OCI-LY3 (cell line): ENCODE data around the gene THAP3.

Source experiments
- H2AFZ ChIP-seq: fragments of 200-600, 300-600 bp; shearing (Covaris generic); 2 replicates; pipeline ENCODE4 v1.6.0; 2014; ENCODE audit warnings: antibody characterized with exemption, low read depth, low read length
- H3K27ac ChIP-seq: fragments of 200-600, 300-600 bp; sonication (generic); 2 replicates; pipeline ENCODE4 v1.5.1; 2014; ENCODE audit warnings: mild to moderate bottlenecking, low read length, moderate library complexity, mixed read lengths
- H3K27me3 ChIP-seq: fragments of 200-600, 300-600 bp; sonication (generic); 2 replicates; pipeline ENCODE4 v1.6.1; 2014; ENCODE audit warnings: low read depth, low read length, mixed read lengths
- H3K36me3 ChIP-seq: fragments of 200-600, 300-600 bp; sonication (generic); replicated peaks from 2 replicates; pipeline ENCODE3; 2014; ENCODE audit warnings: low read depth, low read length, mixed read lengths
- H3K4me1 ChIP-seq: fragments of 300-600, 200-600 bp; sonication (generic); 2 replicates; pipeline ENCODE4 v1.6.1; 2014; ENCODE audit warnings: low read length, mixed read lengths
- H3K4me2 ChIP-seq: fragments of 200-600, 300-600 bp; sonication (generic); 2 replicates; pipeline ENCODE4 v1.6.1; 2014; ENCODE audit warnings: low read length, mixed read lengths
- H3K4me3 ChIP-seq: fragments of 300-600, 200-600 bp; sonication (generic); 2 replicates; pipeline ENCODE4 v1.5.1; 2014; ENCODE audit warnings: antibody characterized with exemption, mild to moderate bottlenecking, low read length, moderate library complexity
- H3K79me2 ChIP-seq: fragments of 300-600, 200-600 bp; shearing (Covaris generic); 2 replicates; pipeline ENCODE4 v1.6.1; 2014; ENCODE audit warnings: mild to moderate bottlenecking, low read length, mixed read lengths
- H3K9ac ChIP-seq: fragments of 300-600, 200-600 bp; shearing (Covaris generic); 2 replicates; pipeline ENCODE4 v1.6.0; 2014; ENCODE audit warnings: mild to moderate bottlenecking, low read length, moderate library complexity
- H3K9me3 ChIP-seq: fragments of 200-600, 300-600 bp; shearing (Covaris generic); 2 replicates; pipeline ENCODE4 v1.6.1; 2014; ENCODE audit warnings: low read length, mixed read lengths; ENCODE audit not compliant: insufficient read depth
- H4K20me1 ChIP-seq: fragments of 200-600, 300-600 bp; sonication (generic); 2 replicates; pipeline ENCODE4 v1.6.1; 2016; ENCODE audit warnings: low read length, mixed read lengths; ENCODE audit not compliant: insufficient read depth
- EZH2phosphoT487 ChIP-seq: fragments of 200-600 bp; shearing (Covaris generic); IDR thresholded peaks from 2 replicates; pipeline ENCODE4 v1.6.1; 2018; ENCODE audit warnings: antibody characterized with exemption, mixed run types, low read depth
- TF ChIP-seq, protein P1 (sequence below): fragments of 200-600, 300-600 bp; sonication (generic); IDR thresholded peaks from 2 replicates; pipeline ENCODE4 v1.5.1; 2014; ENCODE audit warnings: antibody characterized with exemption, low read length, low read depth

The THAP3 gene

DNA sequence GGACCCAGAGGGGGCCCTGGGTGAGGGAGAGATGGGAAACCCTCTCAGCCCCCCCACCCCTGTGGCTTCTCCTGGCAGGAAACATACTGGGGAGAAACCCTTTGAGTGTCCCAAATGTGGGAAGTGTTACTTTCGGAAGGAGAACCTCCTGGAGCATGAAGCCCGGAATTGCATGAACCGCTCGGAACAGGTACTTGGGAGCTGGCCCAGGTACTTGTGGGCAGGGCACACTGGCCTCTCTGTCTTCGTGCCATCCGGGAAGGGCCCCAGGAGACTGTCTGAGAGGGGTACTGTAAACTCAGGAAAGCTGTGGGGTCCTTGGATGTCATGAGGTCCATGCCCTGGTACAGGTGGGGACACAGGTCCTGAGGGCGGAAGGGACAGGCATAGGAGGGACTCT, 38.8 kb upstream of the THAP3 start:
- TF ChIP-seq, protein P1, sequence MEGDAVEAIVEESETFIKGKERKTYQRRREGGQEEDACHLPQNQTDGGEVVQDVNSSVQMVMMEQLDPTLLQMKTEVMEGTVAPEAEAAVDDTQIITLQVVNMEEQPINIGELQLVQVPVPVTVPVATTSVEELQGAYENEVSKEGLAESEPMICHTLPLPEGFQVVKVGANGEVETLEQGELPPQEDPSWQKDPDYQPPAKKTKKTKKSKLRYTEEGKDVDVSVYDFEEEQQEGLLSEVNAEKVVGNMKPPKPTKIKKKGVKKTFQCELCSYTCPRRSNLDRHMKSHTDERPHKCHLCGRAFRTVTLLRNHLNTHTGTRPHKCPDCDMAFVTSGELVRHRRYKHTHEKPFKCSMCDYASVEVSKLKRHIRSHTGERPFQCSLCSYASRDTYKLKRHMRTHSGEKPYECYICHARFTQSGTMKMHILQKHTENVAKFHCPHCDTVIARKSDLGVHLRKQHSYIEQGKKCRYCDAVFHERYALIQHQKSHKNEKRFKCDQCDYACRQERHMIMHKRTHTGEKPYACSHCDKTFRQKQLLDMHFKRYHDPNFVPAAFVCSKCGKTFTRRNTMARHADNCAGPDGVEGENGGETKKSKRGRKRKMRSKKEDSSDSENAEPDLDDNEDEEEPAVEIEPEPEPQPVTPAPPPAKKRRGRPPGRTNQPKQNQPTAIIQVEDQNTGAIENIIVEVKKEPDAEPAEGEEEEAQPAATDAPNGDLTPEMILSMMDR = no peak
- TF ChIP-seq EZH2phosphoT487 = no peak
- Histone ChIP-seq H3K9me3 (no peaks in the 10 kb centered on the region), H4K20me1 (no peaks in the 10 kb centered on the region), H3K4me1 (peaks cover 6% of the 10 kb centered on the region), H3K27me3 (no peaks in the 10 kb centered on the region), H3K4me2 (no peak overlapping the region), H3K36me3 (peaks cover 4% of the 10 kb centered on the region), H3K9ac (no peak overlapping the region), H3K27ac (no peak overlapping the region), H3K4me3 (no peak overlapping the region), H2AFZ (no peak overlapping the region), H3K79me2 (peaks cover 9% of the 10 kb centered on the region)

DNA sequence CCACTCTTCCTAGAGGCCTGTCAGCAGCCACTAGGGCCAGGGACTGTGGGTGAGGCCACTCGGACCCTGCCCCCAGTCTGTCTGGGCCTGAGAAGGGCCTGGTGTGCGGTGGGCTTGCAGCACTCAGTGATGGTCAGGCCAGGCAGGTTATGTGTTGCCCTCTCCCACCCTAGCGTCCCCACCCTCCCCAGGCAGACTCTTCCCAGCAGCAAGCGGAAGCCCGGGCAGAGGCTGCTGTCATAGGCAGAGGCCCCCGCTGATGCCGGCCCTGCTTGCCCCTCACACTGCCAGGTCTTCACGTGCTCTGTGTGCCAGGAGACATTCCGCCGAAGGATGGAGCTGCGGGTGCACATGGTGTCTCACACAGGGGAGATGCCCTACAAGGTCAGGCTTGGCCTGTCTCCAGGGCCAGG, 38.3 kb upstream of the THAP3 start:
- H3K27ac ChIP-seq = no peak overlapping the region
- H2AFZ ChIP-seq = no peak overlapping the region
- 0 out of 2 replicates have a peak, but pooled peaks cover 5% of the 10 kb centered on the region for H3K79me2 ChIP-seq
- no peak for TF ChIP-seq EZH2phosphoT487
- TF ChIP-seq, protein P1 = no peak
- 0 out of 2 replicates have a peak, but pooled peaks cover 3% of the 10 kb centered on the region for H3K4me1 ChIP-seq
- peaks cover 6% of the 10 kb centered on the region for H3K36me3 ChIP-seq
- H4K20me1 ChIP-seq = no peaks in the 10 kb centered on the region
- no peak overlapping the region for H3K9ac ChIP-seq
- H3K4me3 ChIP-seq = no peak overlapping the region
- no peaks in the 10 kb centered on the region for H3K27me3 ChIP-seq
- H3K4me2 ChIP-seq = no peak overlapping the region
- no peaks in the 10 kb centered on the region for H3K9me3 ChIP-seq

- Histone ChIP-seq H2AFZ (no peak overlapping the region), H3K4me1 (no peaks in the 10 kb centered on the region), H3K79me2 (no peaks in the 10 kb centered on the region), H3K4me3 (no peak overlapping the region), H3K9ac (no peak overlapping the region), H3K36me3 (peaks cover 6% of the 10 kb centered on the region), H3K9me3 (no peaks in the 10 kb centered on the region), H3K27me3 (no peaks in the 10 kb centered on the region), H3K4me2 (no peak overlapping the region), H3K27ac (no peak overlapping the region), H4K20me1 (no peaks in the 10 kb centered on the region)
- no peak for TF ChIP-seq EZH2phosphoT487
- TF ChIP-seq, protein P1 = no peak
Measured at GRCh38 chr1:6587261-6588005, 37.2 kb upstream of the THAP3 start.

GRCh38 chr1:6588128-6588892, 36.4 kb upstream of the THAP3 start:
- no peak overlapping the region for H3K9ac ChIP-seq
- no peaks in the 10 kb centered on the region for H3K4me1 ChIP-seq
- no peak overlapping the region for H3K4me3 ChIP-seq
- peaks cover 6% of the 10 kb centered on the region for H3K36me3 ChIP-seq
- H3K27me3 ChIP-seq = no peaks in the 10 kb centered on the region
- no peak overlapping the region for H3K4me2 ChIP-seq
- no peaks in the 10 kb centered on the region for H3K9me3 ChIP-seq
- H3K27ac ChIP-seq = no peak overlapping the region
- no peak overlapping the region for H2AFZ ChIP-seq
- H4K20me1 ChIP-seq = no peaks in the 10 kb centered on the region
- no peaks in the 10 kb centered on the region for H3K79me2 ChIP-seq
- no peak for TF ChIP-seq EZH2phosphoT487
- TF ChIP-seq, protein P1 = no peak
